T-cell (primary cell): ENCODE results near the gene GRAMD2A. TPM values are rescaled to one million over a fixed set of nuclear protein-coding genes. Genes with fewer than 3 reads are reported as not detected.

ENCODE experiments used
- ATAC-seq, 4 experiments: fragments of 200-7000 bp in 3 of 4; fragments of 150-1000 bp in 1 of 4; cut with Tn5 transposase; replicated peaks in 1 of 4; 1 replicate in 3 of 4; 2 replicates in 1 of 4; pipeline ENCODE4 v1.10.0; 2021; ENCODE audit warnings: moderate library complexity in 3 of 4, mild to moderate bottlenecking in 2 of 4, moderate number of reproducible peaks in 1 of 4
- CTCF ChIA-PET, 2 donors: fragments of 300-600 bp; sonication (Branson Sonifier 250); formaldehyde crosslinking; loops; one replicate each; lab custom pipeline; 2022; ENCODE audit warnings: antibody characterized with exemption in 2 of 2; lab: Charles Lee
- POLR2A ChIA-PET, 2 donors: fragments of 300-600 bp; sonication (Branson Sonifier 250); formaldehyde crosslinking; loops; one replicate each; lab custom pipeline; 2022; ENCODE audit warnings: antibody characterized with exemption in 2 of 2; lab: Charles Lee
- DNase-seq, 35 experiments: peaks; one replicate each; pipeline versions ENCODE4 v3.0.0 to v3.0.0-alpha.2; 2013 to 2023
- H3K27ac ChIP-seq: one replicate; pipeline ENCODE4 v1.5.1; 2013; ENCODE audit warnings: low read length
- H3K27me3 ChIP-seq, 2 experiments: replicated peaks in 1 of 2; 1 replicate in 1 of 2; 2 replicates in 1 of 2; pipeline versions ENCODE4 v1.6.1 to v1.7.0; 2013; ENCODE audit warnings: low read length in 1 of 2, mixed read lengths in 1 of 2; ENCODE audit not compliant: control insufficient read depth in 2 of 2, insufficient read depth in 2 of 2; ENCODE audit errors: extremely low read depth in 1 of 2
- H3K36me3 ChIP-seq, 2 donors: 1 replicate in 1 of 2; 2 replicates in 1 of 2; pipeline versions ENCODE4 v1.6.1 to v1.7.0; 2013; ENCODE audit warnings: low read length in 1 of 2; ENCODE audit not compliant: control insufficient read depth in 2 of 2, insufficient read depth in 1 of 2; ENCODE audit errors: extremely low read depth in 1 of 2
- H3K4me1 ChIP-seq, 2 experiments: 1 replicate in 1 of 2; 2 replicates in 1 of 2; pipeline versions ENCODE4 v1.6.1 to v1.7.0; 2013; ENCODE audit warnings: low read length in 2 of 2, mixed read lengths in 1 of 2; ENCODE audit not compliant: insufficient read depth in 2 of 2, control insufficient read depth in 1 of 2; ENCODE audit errors: extremely low read depth in 1 of 2
- H3K4me3 ChIP-seq, 2 donors: 1 replicate in 1 of 2; 2 replicates in 1 of 2; pipeline versions ENCODE4 v1.5.1 to v1.7.0; 2013; ENCODE audit warnings: mild to moderate bottlenecking in 2 of 2, low read length in 1 of 2, moderate library complexity in 1 of 2; ENCODE audit not compliant: control insufficient read depth in 1 of 2; ENCODE audit errors: extremely low read depth in 1 of 2
- H3K9me3 ChIP-seq: 2 replicates; pipeline ENCODE4 v1.7.0; 2013
- H3K27ac Mint-ChIP-seq, 2 donors: one replicate each; pipeline ENCODE4 v1.8.0; 2020 to 2021; ENCODE audit warnings: mild to moderate bottlenecking in 2 of 2, mixed read lengths in 2 of 2
- H3K27me3 Mint-ChIP-seq, 2 donors: one replicate each; pipeline ENCODE4 v1.8.0; 2021 to 2022; ENCODE audit warnings: mixed read lengths in 2 of 2
- H3K36me3 Mint-ChIP-seq: one replicate; pipeline ENCODE4 v1.8.0; 2021; ENCODE audit warnings: mixed read lengths
- H3K4me1 Mint-ChIP-seq, 3 donors: one replicate each; pipeline ENCODE4 v1.8.0; 2020 to 2022; ENCODE audit warnings: mixed read lengths in 3 of 3, mild to moderate bottlenecking in 1 of 3
- H3K4me3 Mint-ChIP-seq, 3 donors: one replicate each; pipeline ENCODE4 v1.8.0; 2020 to 2022; ENCODE audit warnings: mild to moderate bottlenecking in 3 of 3, mixed read lengths in 3 of 3, moderate library complexity in 3 of 3
- H3K9me3 Mint-ChIP-seq, 3 donors: one replicate each; pipeline ENCODE4 v1.8.0; 2020 to 2022; ENCODE audit warnings: mixed read lengths in 3 of 3
- WGBS: methylation state at CpG from one replicate; pipeline ENCODE4 v1.1.5; 2013; ENCODE audit warnings: missing lambda C conversion rate; ENCODE audit not compliant: insufficient coverage; 5-methylcytosine and 5-hydroxymethylcytosine counted together
- total RNA-seq, 35 experiments: library from RNA in 6 of 35; stranded (reverse) in 6 of 35; fragments of 120-200 nt in 1 of 35; gene quantifications; one replicate each; pipeline versions ENCODE4 v1.2.1 to v1.2.4 and lab custom pipeline; 2013 to 2026

The GRAMD2A gene
- total RNA-seq, 5 donors from 2014 or later (not counting 1 experiment from before 2014, with no cell fraction given) = not detected

- Histone ChIP-seq H3K36me3 (peaks cover 15 to 16% of the 10 kb centered on the region in 2 donors), H3K27me3 (no peaks in the 10 kb centered on the region), H3K27ac (no peak overlapping the region), H3K4me3 (no peak overlapping the region), H3K4me1 (peaks cover 8 to 20% of the 10 kb centered on the region in 2 experiments), H3K9me3 (no peaks in the 10 kb centered on the region)
- POLR2A ChIA-PET = interaction anchor here in 1 of 2 donors (0.6 kb wide), 1 partner anchor 10 kb away, joined by 3 read pairs; no protein-coding TSS in a partner anchor
- DNase-seq (peak in 6 of 35 experiments; percentile 11 to 39 (median 26)), ATAC-seq (peak; percentile 43 to 76 (median 68))
- H3K27me3 Mint-ChIP-seq = no peaks in the 10 kb centered on the region
- H3K4me1 Mint-ChIP-seq = peaks cover 21 to 32% (median 21%) of the 10 kb centered on the region in 3 donors
- H3K4me3 Mint-ChIP-seq = no peak overlapping the region
- CTCF ChIA-PET = no interaction called here
- H3K9me3 Mint-ChIP-seq = no peaks in the 10 kb centered on the region
- H3K36me3 Mint-ChIP-seq = peaks cover 10% of the 10 kb centered on the region
- H3K27ac Mint-ChIP-seq = peak overlapping the region; percentile 55 to 68
- 20% methylated on average over 1 of the region's 3 CpGs for WGBS
These were observed 39.7 kb upstream of the GRAMD2A start for GRCh38 chr15:72237029-72237852.

- Histone ChIP-seq H3K9me3 (no peaks in the 10 kb centered on the region), H3K4me3 (no peak overlapping the region), H3K27me3 (no peaks in the 10 kb centered on the region), H3K36me3 (peaks cover 8 to 9% of the 10 kb centered on the region in 2 donors), H3K27ac (no peak overlapping the region), H3K4me1 (peaks cover 12 to 27% of the 10 kb centered on the region in 2 experiments)
- ChIA-PET CTCF (no interaction called here), POLR2A (no interaction called here)
- 100% methylated on average over 2 of the region's 2 CpGs for WGBS
- Mint-ChIP-seq H3K27ac (peak overlapping the region; percentile 22 to 68), H3K36me3 (peaks cover 2% of the 10 kb centered on the region), H3K27me3 (no peaks in the 10 kb centered on the region), H3K9me3 (no peaks in the 10 kb centered on the region), H3K4me1 (peaks cover 28 to 39% (median 29%) of the 10 kb centered on the region in 3 donors), H3K4me3 (no peak overlapping the region)
- ATAC-seq (no peak), DNase-seq (no peak)
These were observed 38.9 kb upstream of the GRAMD2A start for GRCh38 chr15:72236381-72237003.

- Mint-ChIP-seq H3K27me3 (no peaks in the 10 kb centered on the region), H3K4me3 (no peak overlapping the region), H3K9me3 (no peaks in the 10 kb centered on the region), H3K36me3 (no peaks in the 10 kb centered on the region), H3K27ac (no peak overlapping the region), H3K4me1 (peaks cover 28 to 40% (median 30%) of the 10 kb centered on the region in 3 donors)
- H3K4me3 ChIP-seq = no peak overlapping the region
- POLR2A ChIA-PET = interaction anchor here in 1 of 2 donors (0.6 kb wide), 1 partner anchor 37 kb away, joined by 3 read pairs; no protein-coding TSS in a partner anchor
- 89% methylated on average over 2 of the region's 4 CpGs for WGBS
- ATAC-seq (no peak), DNase-seq (no peak)
- no peaks in the 10 kb centered on the region for H3K36me3 ChIP-seq
- no peaks in the 10 kb centered on the region for H3K27me3 ChIP-seq
- H3K9me3 ChIP-seq = no peaks in the 10 kb centered on the region
- H3K4me1 ChIP-seq = peaks cover 12 to 30% of the 10 kb centered on the region in 2 experiments
- CTCF ChIA-PET = interaction anchor here in 1 of 2 donors (0.5 kb wide), 1 partner anchor 452 kb away, joined by 3 read pairs; no protein-coding TSS in a partner anchor
- H3K27ac ChIP-seq = no peak overlapping the region
These were observed 37.7 kb upstream of the GRAMD2A start for GRCh38 chr15:72235298-72235697.

GRCh38 chr15:72233769-72234168, 36.2 kb upstream of the GRAMD2A start:
- Mint-ChIP-seq H3K36me3 (peaks cover 3% of the 10 kb centered on the region), H3K9me3 (no peaks in the 10 kb centered on the region), H3K27me3 (no peaks in the 10 kb centered on the region), H3K27ac (no peak overlapping the region), H3K4me3 (no peak overlapping the region), H3K4me1 (peaks cover 34 to 49% (median 40%) of the 10 kb centered on the region in 3 donors)
- no peaks in the 10 kb centered on the region for H3K27me3 ChIP-seq
- WGBS = 96% methylated on average over 5 of the region's 6 CpGs
- ATAC-seq (no peak), DNase-seq (no peak)
- H3K36me3 ChIP-seq = no peaks in the 10 kb centered on the region
- no peak overlapping the region for H3K4me3 ChIP-seq
- ChIA-PET CTCF (no interaction called here), POLR2A (no interaction called here)
- H3K9me3 ChIP-seq = no peaks in the 10 kb centered on the region
- peaks cover 15 to 40% of the 10 kb centered on the region in 2 experiments for H3K4me1 ChIP-seq
- H3K27ac ChIP-seq = no peak overlapping the region

- H3K9me3 ChIP-seq = no peaks in the 10 kb centered on the region
- ChIA-PET CTCF (no interaction called here), POLR2A (interaction anchor here in 1 of 2 donors (0.6 kb wide), 1 partner anchor 307 kb away, joined by 3 read pairs; no protein-coding TSS in a partner anchor)
- peak overlapping the region; percentile 90 to 96 for H3K27ac Mint-ChIP-seq
- no peaks in the 10 kb centered on the region for H3K36me3 ChIP-seq
- no peaks in the 10 kb centered on the region for H3K27me3 Mint-ChIP-seq
- H3K4me1 ChIP-seq = peaks cover 26 to 52% of the 10 kb centered on the region in 2 experiments
- peak; percentile 49 to 62 (median 52) for ATAC-seq
- no peaks in the 10 kb centered on the region for H3K9me3 Mint-ChIP-seq
- H3K4me3 ChIP-seq = peak overlapping the region; percentile 81 to 96
- WGBS = 3% methylated on average over 13 of the region's 16 CpGs
- H3K27ac ChIP-seq = peak overlapping the region; percentile 59
- peak overlapping the region; percentile 97 to 100 (median 97) for H3K4me3 Mint-ChIP-seq
- peaks cover 3% of the 10 kb centered on the region for H3K36me3 Mint-ChIP-seq
- no peaks in the 10 kb centered on the region for H3K27me3 ChIP-seq
- peak in 34 of 35 experiments; percentile 19 to 78 (median 50) for DNase-seq
- peaks cover 41 to 55% (median 48%) of the 10 kb centered on the region in 3 donors for H3K4me1 Mint-ChIP-seq
These were observed 34.4 kb upstream of the GRAMD2A start for GRCh38 chr15:72231833-72232478.
